B cell (primary cell): ENCODE data around the gene MAL.

Source experiments
- EZH2 ChIP-seq: IDR thresholded peaks from 2 replicates; pipeline ENCODE4 v1.6.1; 2012; ENCODE audit warnings: borderline replicate concordance, low read depth, mild to moderate bottlenecking, moderate library complexity, low read length; ENCODE audit not compliant: insufficient read depth, poor library complexity, severe bottlenecking
- TF ChIP-seq, protein P1 (sequence below): fragments of 200-600 bp; IDR thresholded peaks from one replicate; pipeline ENCODE4 v1.8.0; 2022; ENCODE audit warnings: antibody characterized with exemption, mild to moderate bottlenecking

DNA sequence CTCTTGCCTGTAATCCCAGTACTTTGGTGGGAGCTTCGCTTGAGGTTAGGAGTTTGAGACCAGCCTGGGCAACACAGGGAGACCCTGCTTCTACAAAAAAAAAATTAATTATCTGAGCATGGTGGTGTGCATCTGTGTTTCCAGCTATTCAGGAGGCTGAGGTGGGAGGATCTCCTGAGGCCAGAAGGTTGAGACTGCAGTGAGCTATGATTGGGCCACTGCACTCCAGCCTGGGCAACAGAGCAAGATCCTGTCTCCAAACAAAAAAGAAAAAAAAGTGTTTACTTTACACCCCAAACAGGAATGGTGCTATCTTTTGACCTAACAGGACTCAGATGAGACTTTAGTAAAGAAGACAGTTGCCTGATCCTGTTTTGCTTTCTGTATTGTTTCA is 35.6 kb downstream of the MAL start:
- TF ChIP-seq, protein P1, sequence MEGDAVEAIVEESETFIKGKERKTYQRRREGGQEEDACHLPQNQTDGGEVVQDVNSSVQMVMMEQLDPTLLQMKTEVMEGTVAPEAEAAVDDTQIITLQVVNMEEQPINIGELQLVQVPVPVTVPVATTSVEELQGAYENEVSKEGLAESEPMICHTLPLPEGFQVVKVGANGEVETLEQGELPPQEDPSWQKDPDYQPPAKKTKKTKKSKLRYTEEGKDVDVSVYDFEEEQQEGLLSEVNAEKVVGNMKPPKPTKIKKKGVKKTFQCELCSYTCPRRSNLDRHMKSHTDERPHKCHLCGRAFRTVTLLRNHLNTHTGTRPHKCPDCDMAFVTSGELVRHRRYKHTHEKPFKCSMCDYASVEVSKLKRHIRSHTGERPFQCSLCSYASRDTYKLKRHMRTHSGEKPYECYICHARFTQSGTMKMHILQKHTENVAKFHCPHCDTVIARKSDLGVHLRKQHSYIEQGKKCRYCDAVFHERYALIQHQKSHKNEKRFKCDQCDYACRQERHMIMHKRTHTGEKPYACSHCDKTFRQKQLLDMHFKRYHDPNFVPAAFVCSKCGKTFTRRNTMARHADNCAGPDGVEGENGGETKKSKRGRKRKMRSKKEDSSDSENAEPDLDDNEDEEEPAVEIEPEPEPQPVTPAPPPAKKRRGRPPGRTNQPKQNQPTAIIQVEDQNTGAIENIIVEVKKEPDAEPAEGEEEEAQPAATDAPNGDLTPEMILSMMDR, result no peak
- TF ChIP-seq EZH2, result no peak
